NCI-H2029 (cell line): ENCODE results near the gene MBP.
"Not testable (repeated sequence)": the region's sequence is repeated elsewhere in the genome, so short reads cannot be mapped to it uniquely, and the experiment has no call there.

Experiments
- DNase-seq: peaks from one replicate; lab custom pipeline; 2025; lab: John Stamatoyannopoulos, UW

MBP gene

DNA sequence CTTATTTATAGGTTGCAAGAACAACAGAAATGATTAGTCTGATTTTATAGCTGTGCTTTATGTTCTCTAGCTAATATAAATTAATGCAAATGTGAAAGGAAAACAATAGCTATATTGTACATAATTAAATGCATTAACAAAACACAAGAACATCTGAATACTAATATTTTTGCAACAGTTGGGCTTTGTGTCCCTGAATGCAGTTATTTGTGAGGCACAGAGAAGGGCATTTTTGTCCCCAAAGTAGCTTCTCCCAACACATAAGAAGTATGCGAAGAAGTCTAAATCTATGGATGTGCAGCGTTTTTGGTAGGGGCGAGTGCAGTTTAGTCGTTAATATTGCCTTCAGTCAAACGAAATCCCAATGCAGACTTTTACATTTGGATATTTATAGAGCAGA, 110.0 kb downstream of the MBP start:
- DNase-seq: no peak

DNA sequence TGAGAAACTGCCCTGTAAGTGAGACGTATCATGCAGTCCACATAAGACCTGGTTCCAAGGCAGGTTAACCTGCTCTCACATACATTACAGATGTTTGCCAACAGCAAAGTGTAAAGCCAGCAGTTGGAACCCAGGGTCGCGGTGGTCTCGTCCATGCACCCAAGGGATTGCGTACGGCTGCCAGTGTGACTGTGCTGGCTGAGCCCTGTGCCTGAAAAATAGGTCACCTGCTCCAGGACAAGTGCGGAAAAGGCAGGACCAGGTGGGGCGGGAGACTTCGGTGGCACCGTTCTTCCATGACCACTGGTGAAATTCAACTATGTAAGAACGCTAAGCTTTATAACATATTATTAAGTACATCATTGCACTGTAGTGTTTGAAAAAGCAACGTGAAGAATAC, 110.5 kb downstream of the MBP start:
- no peak for DNase-seq

DNA sequence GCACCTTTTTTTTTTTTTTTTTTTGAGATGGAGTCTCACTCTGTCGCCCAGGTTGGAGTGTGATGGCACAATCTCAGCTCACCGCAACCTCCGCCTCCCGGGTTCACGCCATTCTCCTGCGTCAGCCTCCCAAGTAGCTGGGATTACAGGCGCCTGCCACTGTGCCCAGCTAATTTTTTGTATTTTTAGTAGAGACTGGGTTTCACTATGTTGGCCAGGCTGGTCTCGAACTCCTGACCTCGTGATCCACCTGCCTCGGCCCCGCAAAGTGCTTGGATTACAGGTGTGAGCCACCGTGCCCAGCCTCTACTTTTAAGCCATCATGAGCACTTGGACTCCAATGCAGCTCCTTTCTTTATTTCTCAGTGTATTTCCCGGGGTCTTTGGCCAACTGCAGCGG, 111.1 kb downstream of the MBP start:
- DNase-seq: not testable (repeated sequence)

DNA sequence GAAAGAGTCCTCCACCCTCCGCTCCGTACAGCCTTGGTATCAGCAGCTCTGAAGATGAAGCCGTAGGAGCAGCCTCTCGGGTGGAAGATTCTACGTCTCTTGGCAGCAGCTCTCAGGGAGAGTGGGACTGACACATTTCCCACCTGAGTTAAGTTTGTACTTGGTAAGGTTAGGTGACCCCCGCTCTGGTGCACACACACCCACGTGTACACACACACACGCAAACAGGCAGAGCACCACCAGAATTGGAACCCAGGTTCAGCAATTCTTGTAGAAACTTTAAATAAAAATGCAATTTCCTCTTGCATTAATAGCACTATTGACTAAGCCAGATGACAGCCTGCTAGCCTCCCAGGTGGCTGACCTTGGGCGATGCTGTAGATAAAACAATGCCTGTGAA, 111.5 kb downstream of the MBP start:
- DNase-seq: no peak

DNA sequence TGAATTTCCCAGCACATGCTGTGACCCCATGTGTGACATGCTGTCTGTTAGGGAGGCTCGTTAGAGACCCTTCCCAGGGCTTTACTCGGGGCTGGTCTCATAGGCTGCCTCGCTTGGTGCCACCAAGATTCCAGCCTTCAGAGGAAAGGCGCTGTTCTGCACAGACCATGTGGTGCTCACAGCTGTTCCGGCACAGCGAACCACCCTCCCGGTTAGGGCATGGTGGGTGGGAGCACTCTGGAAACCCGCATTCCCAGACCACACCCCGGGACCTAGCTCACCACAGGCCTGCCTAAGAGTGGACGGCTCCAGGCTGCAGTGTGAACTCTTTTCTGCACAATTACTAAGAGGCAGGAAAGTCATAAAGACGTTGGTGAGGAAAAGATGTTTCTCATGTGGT, 112.0 kb downstream of the MBP start:
- DNase-seq: no peak

DNA sequence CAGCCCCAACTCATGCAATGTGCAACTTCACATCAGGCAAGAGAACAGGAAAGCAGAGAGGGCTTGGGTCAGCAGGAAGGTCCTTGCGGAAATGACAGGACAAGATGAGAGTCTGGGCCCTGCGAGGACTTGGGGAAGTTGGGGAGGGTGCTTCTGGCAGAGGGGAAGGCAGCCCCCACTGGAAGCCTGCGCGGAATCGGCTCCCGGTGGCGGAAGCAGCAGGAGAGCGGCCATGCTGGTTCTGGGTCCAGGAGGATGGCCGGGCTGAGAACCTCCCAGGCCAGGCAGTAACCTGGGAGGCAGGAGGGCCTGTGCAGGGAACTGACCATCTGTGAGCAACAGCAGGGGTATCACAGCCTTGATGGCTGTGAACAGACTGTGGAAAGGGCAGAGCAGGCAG, 112.9 kb downstream of the MBP start:
- no peak for DNase-seq

DNA sequence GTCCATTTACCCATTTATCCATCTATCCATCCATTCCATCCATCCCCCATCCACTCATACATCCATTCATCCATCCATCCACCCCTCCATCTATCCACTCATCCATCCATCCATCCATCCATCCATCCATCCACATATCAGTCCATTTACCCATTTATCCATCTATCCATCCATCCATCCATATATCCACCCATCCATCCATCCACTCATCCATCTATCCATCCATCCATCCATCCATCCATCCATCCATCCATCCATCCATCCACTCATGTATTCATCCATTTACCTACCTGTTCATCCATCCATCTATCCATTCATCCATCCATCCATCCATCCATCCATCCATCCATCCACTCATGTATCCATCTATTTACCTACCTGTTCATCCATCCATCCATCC, 113.9 kb downstream of the MBP start:
- not testable (repeated sequence) for DNase-seq

DNA sequence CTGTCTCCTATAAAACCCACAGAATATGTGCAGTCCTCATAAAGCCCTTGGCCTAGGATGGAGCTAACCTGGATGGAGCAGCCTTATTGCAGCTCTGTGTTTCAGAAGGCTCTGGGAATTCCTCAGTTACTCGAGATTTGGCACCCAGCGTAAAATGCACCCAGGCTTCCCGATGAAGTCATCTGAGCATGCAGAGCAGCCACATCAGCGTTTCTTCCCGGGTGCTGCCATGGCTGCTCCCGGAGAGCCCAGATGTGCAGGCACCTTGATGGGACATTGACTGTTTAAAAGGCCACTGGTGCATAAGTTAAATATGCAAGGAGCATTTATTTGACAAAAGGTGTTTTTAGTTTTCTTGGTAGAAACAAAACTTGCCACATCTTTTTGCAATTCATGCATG, 115.2 kb downstream of the MBP start:
- no peak for DNase-seq

DNA sequence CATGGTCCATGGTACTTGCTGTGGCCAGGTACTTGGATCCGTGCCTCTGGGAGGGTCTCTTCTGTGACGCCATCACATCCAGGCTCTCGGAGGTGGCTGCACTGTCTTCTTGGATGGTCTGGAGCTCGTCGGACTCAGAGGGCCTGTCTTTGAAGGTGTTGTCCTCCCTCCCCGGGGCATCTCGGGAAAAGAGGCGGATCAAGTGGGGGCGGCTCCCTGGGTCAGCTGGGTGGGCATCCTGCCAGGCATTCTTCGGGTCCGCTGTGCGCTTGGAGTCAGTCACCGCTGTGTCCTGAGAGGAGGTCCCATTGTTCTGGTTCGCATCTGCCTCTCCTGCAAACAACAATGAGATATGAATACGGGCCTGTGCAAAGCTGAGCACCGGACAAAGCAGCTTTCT, 115.6 kb downstream of the MBP start:
- DNase-seq: no peak

DNA sequence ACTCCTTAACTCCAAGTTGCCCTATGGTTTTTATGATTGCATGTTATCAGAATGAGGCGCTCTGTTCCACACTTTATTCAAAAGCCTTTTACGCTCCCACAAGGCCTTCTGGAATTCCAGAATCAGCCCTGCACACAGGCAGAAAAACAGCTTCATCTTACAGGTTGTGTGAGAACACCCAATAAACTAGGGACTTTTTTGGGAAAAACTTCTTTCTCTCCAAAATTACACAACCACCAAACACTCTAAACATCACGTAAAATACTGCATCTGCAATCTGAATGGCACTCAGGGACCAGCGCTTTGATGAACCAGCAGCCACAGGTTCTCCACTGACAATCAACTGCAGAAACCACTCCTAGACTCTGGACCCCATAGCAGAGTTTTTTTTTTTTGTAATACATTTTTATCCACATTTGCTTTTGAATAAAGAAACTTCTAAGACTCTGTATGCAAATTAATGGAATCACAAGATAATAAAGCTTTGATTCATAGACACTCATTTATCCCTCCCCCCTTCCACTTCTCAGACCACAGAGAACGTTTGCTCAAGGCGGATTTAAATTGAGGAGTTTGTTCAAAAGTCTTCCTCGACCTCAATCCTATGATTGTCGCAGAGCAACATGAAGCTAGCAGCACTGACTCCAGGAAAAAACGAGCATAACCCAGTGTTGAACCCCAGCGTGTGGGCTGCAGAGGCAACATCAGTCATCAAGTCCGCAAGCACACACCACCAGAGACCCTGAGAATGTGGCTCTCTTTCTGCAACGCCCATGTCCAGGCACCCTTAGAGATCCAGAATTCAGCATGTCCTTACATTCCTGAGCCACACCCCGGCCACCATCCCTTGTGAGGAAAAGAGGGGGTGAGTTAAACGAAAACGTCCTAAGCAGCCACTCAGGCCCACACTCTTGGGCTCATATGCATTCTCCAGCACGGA, 116.5 kb downstream of the MBP start:
- DNase-seq: no peak

DNA sequence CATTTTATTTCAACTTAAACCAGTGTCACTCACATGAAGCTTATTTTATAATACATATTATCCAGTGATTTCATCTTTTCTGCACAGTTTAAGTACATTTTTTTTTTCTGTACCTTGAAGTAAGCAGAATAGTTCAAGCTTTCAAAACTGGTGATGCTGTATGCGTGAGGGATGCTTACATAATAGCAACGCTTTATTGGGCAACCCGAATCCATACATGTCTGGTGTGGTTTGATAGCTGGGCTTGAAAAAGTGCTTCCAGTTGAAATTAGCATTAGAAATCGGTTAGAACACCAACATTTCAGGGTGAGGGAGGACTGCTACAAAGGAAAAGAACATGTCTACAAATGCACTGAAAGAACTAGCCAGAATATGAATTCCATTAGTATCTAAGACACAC, 117.4 kb downstream of the MBP start:
- DNase-seq: no peak

DNA sequence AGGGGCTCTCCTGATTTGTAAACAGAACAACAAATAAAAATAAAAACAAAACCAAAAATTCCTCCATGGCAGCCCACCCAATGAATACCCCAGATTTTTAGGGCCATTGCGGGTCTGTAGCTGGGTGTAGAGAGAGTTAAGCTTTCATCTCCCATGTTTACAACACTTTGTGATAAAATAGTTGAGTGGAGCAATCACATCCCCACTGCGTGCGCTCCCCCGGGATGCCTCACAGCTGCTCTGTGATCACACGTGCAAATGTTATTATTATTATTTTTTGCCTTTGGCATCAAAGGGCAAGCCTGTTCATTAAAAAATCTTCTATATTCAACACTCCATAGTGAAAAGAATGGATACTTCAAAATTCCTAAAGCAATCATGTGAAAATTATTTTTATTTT, 118.0 kb downstream of the MBP start:
- DNase-seq: no peak

DNA sequence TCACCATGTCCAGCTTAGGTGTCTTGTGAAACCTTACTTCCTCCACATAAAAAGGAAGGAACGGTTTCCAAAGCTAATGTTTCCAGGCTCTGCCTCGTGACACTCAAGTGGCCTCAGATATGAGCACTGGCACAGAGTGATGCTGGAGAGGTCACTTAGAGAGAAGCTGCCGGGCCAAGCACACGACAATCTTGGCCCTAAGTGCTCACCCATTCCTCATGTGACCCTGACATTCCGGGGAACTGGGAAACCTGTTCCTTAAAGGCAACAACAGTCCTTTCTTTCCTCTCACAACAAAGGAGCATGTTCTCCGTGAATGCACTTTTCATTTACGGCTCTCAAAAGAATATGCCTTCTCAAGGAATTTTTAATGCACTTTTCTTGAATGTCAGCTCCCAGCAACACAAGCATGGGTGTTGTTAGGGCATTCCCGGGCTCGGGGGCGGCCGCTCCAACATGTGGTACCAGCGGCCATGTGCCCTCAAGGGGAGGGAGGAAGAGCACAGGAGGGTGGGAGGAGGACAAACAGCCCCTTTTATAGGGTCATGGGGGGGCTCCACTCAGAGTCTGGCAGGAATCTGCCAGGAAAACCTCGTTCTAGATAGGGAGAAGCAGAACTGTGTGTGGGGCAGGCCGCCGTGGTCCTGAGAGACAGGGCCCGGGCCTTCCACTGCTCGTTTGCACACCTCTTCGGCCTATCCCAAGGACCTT, 118.6 kb downstream of the MBP start:
- no peak for DNase-seq

DNA sequence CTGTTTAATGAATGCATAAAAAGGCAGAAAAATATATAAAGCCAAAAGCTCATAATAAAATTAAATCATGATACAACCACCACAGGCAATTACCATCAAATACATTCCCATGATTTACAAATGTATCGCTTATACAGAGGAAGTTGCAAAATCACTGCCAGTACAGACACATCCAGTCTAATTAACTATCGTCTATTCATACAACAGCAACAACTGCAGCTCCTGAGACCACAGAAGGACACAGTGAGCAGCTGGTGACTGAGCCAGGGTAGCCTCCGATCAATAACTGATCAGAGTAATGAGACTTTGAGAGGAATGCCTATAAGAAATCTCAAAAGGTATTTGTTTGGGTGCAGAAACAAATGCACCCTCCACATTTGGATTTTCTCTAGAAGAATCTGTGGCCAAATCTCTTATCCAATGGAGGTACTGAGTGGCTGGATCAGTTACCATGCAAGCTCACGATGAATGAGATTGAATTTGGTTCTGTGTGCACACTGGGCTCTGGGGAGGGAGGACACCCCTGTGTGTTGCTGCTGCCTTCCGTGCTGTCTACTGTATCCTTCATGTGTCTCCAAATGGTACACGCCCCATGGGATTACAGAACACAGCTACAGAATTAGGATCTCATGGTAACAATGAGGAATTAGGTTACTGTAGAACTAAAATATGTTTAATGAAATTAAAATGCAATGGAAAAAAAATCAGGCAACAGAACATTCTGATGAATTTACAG, 119.6 kb downstream of the MBP start:
- no peak for DNase-seq

DNA sequence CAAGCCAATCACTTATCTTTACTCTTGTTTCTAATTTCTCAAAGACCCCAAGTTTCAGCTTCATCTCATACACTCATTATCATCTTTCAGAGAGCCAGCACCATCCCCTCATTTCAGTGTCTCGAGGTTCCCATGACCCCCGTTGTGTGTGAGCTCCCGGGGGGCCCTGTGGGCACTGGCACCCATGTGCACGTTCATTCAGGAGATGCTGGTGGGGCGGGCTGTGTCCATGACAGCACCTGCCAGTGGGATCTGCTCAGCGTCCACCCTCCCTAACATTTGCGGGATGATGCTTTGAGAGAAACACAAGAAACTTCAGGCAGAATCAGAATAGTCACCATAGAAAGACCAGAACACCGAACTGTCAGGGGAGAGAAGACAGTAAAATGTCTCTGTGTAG, 120.5 kb downstream of the MBP start:
- no peak for DNase-seq

DNA sequence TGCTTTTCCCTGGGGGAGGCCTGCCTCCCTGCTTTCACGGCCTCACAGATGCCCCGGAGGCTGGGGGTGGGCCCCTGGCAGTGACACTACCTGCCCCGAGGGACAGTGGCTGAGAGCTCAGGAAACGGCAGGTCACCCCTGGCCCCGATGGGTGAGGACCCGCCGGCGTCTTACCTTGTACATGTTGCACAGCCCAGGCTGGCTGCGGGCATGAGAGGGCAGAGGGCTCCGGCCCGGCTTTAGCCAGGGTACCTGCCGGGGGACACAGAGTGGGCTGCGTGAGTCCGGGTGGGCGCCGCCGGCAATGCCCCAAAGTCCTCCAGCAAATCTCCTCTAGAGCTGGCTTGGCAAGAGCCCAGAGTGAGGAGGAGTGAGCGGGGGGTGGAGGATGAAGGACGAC, 122.9 kb downstream of the MBP start:
- DNase-seq: no peak

DNA sequence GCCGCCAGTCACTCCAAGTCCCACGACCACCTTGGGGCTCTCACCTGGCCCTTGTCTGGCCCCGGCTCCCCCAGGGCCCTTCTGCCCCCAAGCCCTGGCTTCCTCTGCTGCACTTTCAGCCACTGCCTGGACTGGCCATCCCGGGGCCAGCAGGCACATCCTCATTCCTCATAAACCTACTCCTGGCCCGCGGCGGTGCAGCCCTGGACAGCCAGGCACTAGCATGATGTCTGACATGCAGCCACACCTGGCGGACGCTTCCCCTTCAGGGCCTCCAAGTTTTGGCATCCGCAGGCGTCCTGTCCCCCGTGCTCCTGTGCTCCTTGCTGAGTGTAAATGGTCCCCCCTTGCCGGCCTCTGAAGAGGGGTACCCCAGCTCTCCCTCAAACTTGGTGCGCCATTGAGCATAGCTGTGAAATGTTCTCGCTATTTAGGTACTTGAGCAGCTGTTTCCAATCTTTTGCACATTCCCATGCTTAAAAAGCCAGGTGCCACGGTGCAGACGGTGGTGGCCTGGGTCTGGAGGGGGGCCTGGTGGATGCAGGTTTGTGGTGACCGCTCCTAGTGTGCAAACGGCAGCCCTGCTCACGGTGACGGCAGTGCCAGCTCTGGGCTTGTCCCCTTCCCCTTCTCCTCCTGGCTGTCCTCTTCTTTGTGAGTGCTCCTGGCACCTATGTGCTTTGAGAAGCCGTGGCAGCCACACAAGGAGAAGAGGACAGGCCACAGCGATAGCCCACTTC, 123.8 kb downstream of the MBP start:
- no peak for DNase-seq

DNA sequence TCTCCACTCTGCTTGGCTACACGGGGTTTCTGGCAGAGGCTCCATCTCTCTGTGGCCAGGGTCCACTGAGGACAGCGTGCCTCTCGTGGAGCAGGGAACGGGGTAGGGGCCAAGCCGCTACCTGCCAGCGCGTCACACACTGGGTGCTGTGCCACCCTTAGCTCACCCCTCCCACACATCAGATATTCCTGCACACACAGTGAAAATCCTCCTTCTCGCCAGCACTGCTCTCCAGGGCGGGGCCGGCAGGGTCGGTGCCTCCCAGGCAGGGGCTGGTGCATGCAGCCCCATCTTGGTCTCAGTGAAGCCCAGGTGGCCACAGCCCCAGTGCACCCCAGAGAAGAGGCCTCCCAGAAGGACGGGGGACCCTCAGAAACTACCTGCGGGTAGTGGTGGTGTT, 124.6 kb downstream of the MBP start:
- DNase-seq: no peak

DNA sequence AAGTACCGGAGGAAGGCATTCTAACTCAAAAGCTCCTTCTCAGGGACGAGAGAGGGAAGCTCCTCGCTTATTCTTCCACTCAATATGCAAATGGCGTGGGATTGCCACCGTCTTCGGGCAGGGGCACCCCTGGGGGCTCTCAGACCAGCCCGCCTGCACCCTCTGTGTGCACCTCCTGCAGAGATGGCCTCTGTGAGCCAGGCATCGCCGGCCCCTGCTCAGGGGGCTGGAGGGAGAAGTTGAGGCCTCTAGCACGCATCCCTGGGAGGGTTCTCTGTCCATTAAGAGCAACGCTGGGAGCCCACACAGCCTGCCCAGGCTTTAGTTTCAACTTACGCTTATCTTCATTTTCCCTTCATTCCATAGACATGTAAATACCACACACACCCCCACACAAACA, 125.3 kb downstream of the MBP start:
- DNase-seq: no peak

DNA sequence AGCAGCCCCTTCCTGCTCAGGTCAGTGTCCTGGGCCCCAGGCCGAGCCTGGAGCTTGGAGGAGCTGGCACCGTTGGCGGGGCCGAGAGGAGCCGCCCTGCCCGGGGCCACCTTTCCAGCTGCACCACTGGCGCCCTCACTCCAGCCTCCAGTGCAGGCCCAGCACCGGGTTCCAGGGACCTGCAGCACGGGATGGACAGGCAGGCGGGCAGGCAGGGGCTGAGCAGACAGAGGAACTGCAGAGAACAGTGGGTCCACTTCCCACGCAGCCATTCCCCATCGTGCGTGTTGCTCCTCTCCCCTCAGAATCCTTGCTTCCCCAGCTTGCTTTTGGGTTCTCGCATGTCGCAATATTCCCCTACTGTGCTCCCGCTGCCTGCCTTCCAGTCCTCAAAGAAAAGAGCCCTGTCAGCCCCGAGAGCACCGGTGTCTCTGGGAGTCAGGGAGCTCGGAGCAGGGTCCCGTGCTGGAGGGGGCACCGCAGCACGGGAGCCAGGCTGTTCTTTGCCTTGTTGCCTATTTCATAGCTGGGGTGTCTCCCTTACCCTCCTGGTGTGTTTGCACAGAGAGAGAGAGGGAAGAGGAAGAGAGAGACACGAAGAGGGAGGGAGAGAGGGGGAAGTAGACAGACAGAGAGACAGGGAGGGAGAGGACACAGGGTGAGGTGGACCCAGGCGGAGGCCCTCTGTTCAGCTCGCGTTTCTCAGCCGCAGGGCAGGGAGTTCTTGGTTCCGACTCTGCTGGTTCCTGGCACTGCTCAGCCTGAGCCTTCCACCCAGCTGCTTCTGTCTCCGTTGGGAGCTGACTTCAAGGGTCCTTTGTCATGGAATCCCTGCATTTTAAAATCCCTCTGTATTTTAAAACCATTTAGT, 126.0 kb downstream of the MBP start:
- no peak for DNase-seq

DNA sequence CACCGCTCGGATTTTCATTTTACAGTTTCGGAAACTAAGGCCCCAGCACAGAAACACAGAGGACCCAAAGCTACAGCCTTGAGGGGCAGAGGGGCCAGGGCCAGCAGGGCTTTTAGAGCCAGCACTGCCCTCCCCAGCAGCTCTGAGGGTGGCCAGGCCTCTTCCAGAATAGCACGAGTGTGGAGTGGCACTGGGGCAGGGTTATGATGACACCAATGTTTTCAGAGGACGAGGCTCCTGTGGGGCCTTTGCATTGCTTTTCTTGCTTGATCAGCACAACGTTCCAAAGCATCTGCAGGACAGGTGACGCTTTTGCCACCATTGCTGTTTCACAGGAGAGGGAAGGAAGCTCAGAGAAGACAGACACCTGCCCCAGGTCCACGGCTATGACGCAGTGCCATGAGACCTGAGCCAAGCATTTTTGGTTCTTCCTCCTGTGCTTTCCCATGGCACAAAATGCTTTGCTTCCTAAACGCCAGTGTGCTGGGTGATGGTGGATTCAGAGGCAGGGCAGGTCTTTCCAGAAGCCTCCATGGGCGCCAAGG, 126.9 kb downstream of the MBP start:
- DNase-seq: no peak
